WERI-Rb-1 (cell line): Measurements from ENCODE around the gene SLC24A1.

Source experiments
- DNase-seq: peaks from one replicate; pipeline ENCODE4 v3.0.0-alpha.2; 2020
- H3K27ac ChIP-seq: fragments of 250-450 bp; sonication (Bioruptor Pico); 2 replicates; pipeline ENCODE4 v1.5.1; 2020; ENCODE audit warnings: mild to moderate bottlenecking, moderate library complexity
- H3K27me3 ChIP-seq: fragments of 250-450 bp; sonication (Bioruptor Pico); 2 replicates; pipeline ENCODE4 v1.5.1; 2021; ENCODE audit warnings: mild to moderate bottlenecking, low read depth, moderate library complexity; ENCODE audit not compliant: insufficient read depth, severe bottlenecking
- H3K36me3 ChIP-seq: fragments of 250-450 bp; sonication (Bioruptor Pico); 2 replicates; pipeline ENCODE4 v1.5.1; 2020; ENCODE audit warnings: mild to moderate bottlenecking, moderate library complexity
- H3K4me3 ChIP-seq: 2 replicates; pipeline ENCODE4 v1.5.1; 2011; ENCODE audit warnings: low read depth, mild to moderate bottlenecking, control low read depth, low read length
- H3K9me3 ChIP-seq: fragments of 250-450 bp; sonication (Bioruptor Pico); 2 replicates; pipeline ENCODE4 v1.5.1; 2021; ENCODE audit warnings: mild to moderate bottlenecking, moderate library complexity; ENCODE audit not compliant: severe bottlenecking
- TF ChIP-seq, protein P1 (sequence below): IDR thresholded peaks from 2 replicates; pipeline ENCODE4 v1.5.1; 2011; ENCODE audit warnings: low read depth, mild to moderate bottlenecking, control low read depth, inconsistent platforms, low read length

Gene SLC24A1

DNA sequence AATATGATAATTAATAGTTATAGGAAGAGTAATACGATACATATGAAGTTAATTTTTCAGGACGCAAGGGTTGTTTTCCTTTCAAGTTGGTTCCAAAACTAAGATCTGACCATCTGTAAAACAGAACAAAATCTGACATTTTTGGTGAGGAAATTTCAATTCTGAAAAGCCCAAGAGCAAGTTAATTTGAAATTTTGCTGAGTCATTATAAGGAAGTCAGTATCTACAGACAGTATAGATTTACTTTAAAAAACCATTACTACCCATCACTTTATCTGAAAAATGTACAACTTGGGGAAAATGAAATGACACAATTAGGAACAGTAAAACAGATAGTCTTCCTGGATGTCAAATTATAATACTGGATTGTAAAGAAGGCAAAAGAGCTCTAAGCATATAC lies 23.3 kb upstream of the SLC24A1 start:
- Histone ChIP-seq H3K27me3 (no peaks in the 10 kb centered on the region), H3K9me3 (no peaks in the 10 kb centered on the region), H3K36me3 (peaks cover 49% of the 10 kb centered on the region), H3K27ac (no peak overlapping the region), H3K4me3 (no peak overlapping the region)
- TF ChIP-seq, protein P1, sequence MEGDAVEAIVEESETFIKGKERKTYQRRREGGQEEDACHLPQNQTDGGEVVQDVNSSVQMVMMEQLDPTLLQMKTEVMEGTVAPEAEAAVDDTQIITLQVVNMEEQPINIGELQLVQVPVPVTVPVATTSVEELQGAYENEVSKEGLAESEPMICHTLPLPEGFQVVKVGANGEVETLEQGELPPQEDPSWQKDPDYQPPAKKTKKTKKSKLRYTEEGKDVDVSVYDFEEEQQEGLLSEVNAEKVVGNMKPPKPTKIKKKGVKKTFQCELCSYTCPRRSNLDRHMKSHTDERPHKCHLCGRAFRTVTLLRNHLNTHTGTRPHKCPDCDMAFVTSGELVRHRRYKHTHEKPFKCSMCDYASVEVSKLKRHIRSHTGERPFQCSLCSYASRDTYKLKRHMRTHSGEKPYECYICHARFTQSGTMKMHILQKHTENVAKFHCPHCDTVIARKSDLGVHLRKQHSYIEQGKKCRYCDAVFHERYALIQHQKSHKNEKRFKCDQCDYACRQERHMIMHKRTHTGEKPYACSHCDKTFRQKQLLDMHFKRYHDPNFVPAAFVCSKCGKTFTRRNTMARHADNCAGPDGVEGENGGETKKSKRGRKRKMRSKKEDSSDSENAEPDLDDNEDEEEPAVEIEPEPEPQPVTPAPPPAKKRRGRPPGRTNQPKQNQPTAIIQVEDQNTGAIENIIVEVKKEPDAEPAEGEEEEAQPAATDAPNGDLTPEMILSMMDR, result no peak
- DNase-seq, result no peak

DNA sequence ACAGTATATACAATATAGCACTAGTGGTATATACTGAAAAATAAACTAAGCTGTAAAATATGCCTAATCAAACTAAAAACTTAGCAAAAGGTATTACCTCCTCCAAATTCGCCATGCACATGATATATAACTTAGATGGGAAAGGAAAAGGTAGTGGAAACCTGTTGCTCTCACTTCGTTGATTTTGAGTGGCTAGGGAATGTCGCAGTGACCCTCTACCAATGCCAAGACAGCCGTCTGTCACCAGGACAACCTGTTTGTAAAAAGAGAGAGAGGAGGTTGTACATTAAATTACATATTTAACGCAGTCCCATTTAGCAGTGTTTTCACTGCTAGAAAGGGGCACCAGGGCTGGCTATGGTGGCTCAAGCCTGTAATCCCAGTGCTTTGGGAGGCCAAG lies 22.1 kb upstream of the SLC24A1 start:
- Histone ChIP-seq H3K27ac (no peak overlapping the region), H3K36me3 (peaks cover 52% of the 10 kb centered on the region), H3K4me3 (no peak overlapping the region), H3K9me3 (no peaks in the 10 kb centered on the region), H3K27me3 (no peaks in the 10 kb centered on the region)
- DNase-seq, result no peak
- TF ChIP-seq, protein P1, result no peak

DNA sequence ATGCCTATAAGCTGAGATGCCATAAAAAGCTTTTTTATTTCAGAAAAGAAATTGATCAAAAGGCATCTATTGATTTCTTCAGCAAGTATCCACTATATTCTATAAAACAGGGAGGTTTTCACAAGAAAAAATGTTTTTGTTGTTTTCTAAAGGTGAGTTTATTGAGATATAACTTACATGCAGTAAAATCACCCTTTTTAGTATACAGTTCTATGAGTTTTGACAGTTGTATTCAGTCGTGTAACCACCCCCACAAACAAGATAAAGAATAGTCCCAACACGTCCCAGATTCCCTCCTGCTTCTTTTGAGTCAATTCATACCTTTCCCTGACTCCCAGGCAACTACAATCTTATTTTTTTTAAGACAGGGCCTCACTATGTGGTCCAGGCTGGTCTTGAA lies 18.6 kb upstream of the SLC24A1 start:
- no peaks in the 10 kb centered on the region for H3K27me3 ChIP-seq
- peaks cover 34% of the 10 kb centered on the region for H3K36me3 ChIP-seq
- TF ChIP-seq, protein P1, result no peak
- H3K9me3 ChIP-seq, result no peaks in the 10 kb centered on the region
- no peak for DNase-seq
- H3K27ac ChIP-seq, result no peak overlapping the region
- no peak overlapping the region for H3K4me3 ChIP-seq

DNA sequence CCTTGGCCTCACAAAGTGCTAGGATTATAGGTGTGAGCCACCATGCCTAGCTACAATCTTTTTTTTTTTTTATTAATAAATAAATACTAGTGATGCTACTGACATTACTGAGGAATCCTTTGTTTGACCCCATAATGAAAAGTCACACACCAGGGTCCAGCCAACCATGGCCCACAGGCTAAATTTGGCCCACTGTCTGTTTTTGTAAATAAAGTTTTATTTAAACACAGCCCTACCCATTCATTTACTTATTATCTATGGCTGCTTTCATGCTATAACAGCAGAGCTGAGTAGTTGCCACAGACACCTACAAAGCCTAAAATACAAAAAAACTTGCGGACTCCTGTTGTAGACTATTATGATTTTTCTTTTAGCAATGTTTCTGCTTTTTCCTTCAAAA lies 18.2 kb upstream of the SLC24A1 start:
- Histone ChIP-seq H3K9me3 (no peaks in the 10 kb centered on the region), H3K27ac (no peak overlapping the region), H3K27me3 (no peaks in the 10 kb centered on the region), H3K36me3 (peaks cover 29% of the 10 kb centered on the region), H3K4me3 (no peak overlapping the region)
- DNase-seq, result no peak
- TF ChIP-seq, protein P1, result no peak

DNA sequence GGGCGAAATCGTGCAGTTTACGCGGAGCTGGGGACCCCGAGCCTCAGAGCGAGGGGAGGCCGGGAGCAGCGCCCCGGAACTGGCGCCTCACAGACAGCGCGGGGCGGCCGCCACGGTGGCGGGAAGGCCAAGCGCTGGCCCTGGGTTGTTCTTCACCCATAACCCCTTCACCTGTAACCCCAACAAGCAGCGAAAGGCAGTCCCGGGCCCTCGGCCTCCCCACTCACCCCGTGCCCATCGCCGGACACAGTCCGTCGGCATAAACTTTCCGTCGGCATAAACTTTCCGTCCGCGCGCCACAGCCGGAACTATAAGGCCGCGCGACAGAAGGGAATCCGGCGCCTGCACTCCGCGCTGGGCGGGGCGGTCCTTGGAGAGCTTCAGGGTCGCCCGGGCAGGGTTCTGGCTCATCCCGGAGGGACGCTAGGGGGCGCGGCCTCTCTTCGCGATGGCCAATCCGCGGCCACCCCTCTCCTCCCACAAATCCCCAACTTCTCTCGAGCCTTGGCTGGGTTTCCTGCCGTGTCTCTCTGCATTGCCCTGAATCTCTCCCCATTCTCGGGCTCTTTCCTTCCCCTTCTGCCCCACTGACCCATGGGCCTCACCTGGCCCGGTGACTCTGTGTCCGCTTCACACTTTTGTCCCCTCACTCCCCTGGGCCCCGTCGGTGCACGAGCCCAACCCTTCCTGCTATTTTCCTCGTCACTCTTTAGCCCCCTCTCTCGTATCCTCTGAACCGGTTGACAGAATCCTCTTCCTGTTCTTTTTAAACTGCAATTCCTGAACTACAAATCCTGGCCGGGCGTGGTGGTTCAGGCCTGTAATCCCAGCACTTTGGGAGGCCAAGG lies 10.6 kb upstream of the SLC24A1 start, which contains the start of gene INTS14:
Gene INTS14 (minus strand): TSS at position 261 of the 848 bp plus-strand sequence. CDS start 3,751 bp downstream, outside the sequence.
- Histone ChIP-seq H3K4me3 (peak within 1 kb of the TSS; percentile 81), H3K36me3 (peaks cover 4% of the 10 kb centered on the region), H3K27me3 (no peaks in the 10 kb centered on the region), H3K9me3 (no peaks in the 10 kb centered on the region), H3K27ac (peak within 1 kb of the TSS; percentile 94)
- TF ChIP-seq, protein P1, result peak; percentile 71
- DNase-seq, result peak; percentile 98
